PC-3 (cell line): ENCODE results near the gene GALNT10.

Source experiments
- CTCF ChIP-seq: fragments of 300-600 bp; sonication (generic); conservative IDR thresholded peaks from 2 replicates; pipeline ENCODE4 v1.5.1; 2017; ENCODE audit warnings: antibody characterized with exemption, low read depth, mild to moderate bottlenecking, low read length
- EZH2 ChIP-seq: fragments of 300-600 bp; sonication (generic); IDR thresholded peaks from one replicate; pipeline ENCODE4 v1.6.1; 2017; ENCODE audit warnings: antibody characterized with exemption, mild to moderate bottlenecking, low read length; ENCODE audit not compliant: unreplicated experiment
- EZH2phosphoT487 ChIP-seq: fragments of 300-600 bp; sonication (generic); IDR thresholded peaks from 2 replicates; pipeline ENCODE4 v1.6.1; 2018; ENCODE audit warnings: mild to moderate bottlenecking, antibody characterized with exemption, low read length, borderline replicate concordance

- TF ChIP-seq EZH2 (no peak), CTCF (no peak), EZH2phosphoT487 (no peak)
Observed at GRCh38 chr5:154271466-154271865, 80.9 kb downstream of the GALNT10 start.
